Putamen (tissue), 1 donor: Measurements from ENCODE around the gene HLA-A.
"Not testable (repeated sequence)": the region's sequence is repeated elsewhere in the genome, so short reads cannot be mapped to it uniquely, and the experiment has no call there.

Experiments used
- DNase-seq: peaks from one replicate; pipeline ENCODE4 v3.0.0-alpha.2; 2016; ENCODE audit warnings: low spot score

HLA-A gene

GRCh38 chr6:29963697-29964096, 21.4 kb downstream of the HLA-A start:
- DNase-seq: not testable (repeated sequence)

- DNase-seq: no peak
Measured at GRCh38 chr6:29964518-29964886, 22.2 kb downstream of the HLA-A start.

GRCh38 chr6:29964887-29965562, 22.7 kb downstream of the HLA-A start:
- DNase-seq: peak; percentile 66

- no peak for DNase-seq
Measured at GRCh38 chr6:29965563-29965872, 23.2 kb downstream of the HLA-A start.

GRCh38 chr6:29965873-29966601, 23.7 kb downstream of the HLA-A start:
- peak; percentile 74 for DNase-seq

- DNase-seq: no peak
Measured at GRCh38 chr6:29967379-29968010, 25.2 kb downstream of the HLA-A start.

GRCh38 chr6:29968130-29968529, 25.8 kb downstream of the HLA-A start:
- no peak for DNase-seq

GRCh38 chr6:29968905-29969304, 26.6 kb downstream of the HLA-A start:
- no peak for DNase-seq

GRCh38 chr6:29970711-29971110, 28.4 kb downstream of the HLA-A start:
- no peak for DNase-seq

- DNase-seq: no peak
Measured at GRCh38 chr6:29974901-29975560, 32.7 kb downstream of the HLA-A start.

GRCh38 chr6:29975561-29975907, 33.2 kb downstream of the HLA-A start:
- DNase-seq: no peak

GRCh38 chr6:29976253-29976587, 33.9 kb downstream of the HLA-A start:
- DNase-seq: no peak

- peak; percentile 59 for DNase-seq
Measured at GRCh38 chr6:29976588-29977424, 34.5 kb downstream of the HLA-A start.

- no peak for DNase-seq
Measured at GRCh38 chr6:29977425-29977727, 35.0 kb downstream of the HLA-A start.

- not testable (repeated sequence) for DNase-seq
Measured at GRCh38 chr6:29980013-29980412, 37.7 kb downstream of the HLA-A start.

GRCh38 chr6:29980511-29980910, 38.2 kb downstream of the HLA-A start:
- DNase-seq: no peak

GRCh38 chr6:29981211-29981812, 39.0 kb downstream of the HLA-A start:
- no peak for DNase-seq

GRCh38 chr6:29982097-29982496, 39.8 kb downstream of the HLA-A start:
- no peak for DNase-seq

GRCh38 chr6:29984232-29984631, 41.9 kb downstream of the HLA-A start:
- no peak for DNase-seq

GRCh38 chr6:29984992-29985391, 42.7 kb downstream of the HLA-A start:
- DNase-seq: no peak

GRCh38 chr6:29986179-29986781, 43.9 kb downstream of the HLA-A start:
- DNase-seq: no peak

- no peak for DNase-seq
Measured at GRCh38 chr6:29989211-29989610, 46.9 kb downstream of the HLA-A start.
